AG04450 (cell line): ENCODE data around the gene ADAMTS3. TPM values are rescaled to one million over a fixed set of nuclear protein-coding genes. Genes with fewer than 3 reads are reported as not detected.

ENCODE experiments used
- CTCF ChIA-PET: fragments of 300-600, 350-600 bp; formaldehyde crosslinking; extraction: SDS; loops from one replicate; lab custom pipeline; 2022; ENCODE audit warnings: antibody characterized with exemption, inconsistent platforms; lab: Charles Lee
- POLR2A ChIA-PET: fragments of 350-600 bp; formaldehyde crosslinking; extraction: SDS; loops from one replicate; lab custom pipeline; 2021; ENCODE audit warnings: antibody characterized with exemption, inconsistent platforms; lab: Yijun Ruan, JAX
- DNase-seq: peaks from one replicate; pipeline ENCODE4 v3.0.0-alpha.2; 2011; ENCODE audit warnings: low read depth, low spot score
- H3K27ac ChIP-seq: one replicate; pipeline ENCODE4 v1.5.1; 2012; ENCODE audit warnings: low read depth, low read length, control low read depth
- H3K27me3 ChIP-seq: one replicate; pipeline ENCODE4 v1.6.0; 2012; ENCODE audit warnings: low read length; ENCODE audit not compliant: control insufficient read depth, insufficient read depth
- H3K4me3 ChIP-seq: 2 replicates; pipeline ENCODE4 v1.5.1; 2011; ENCODE audit warnings: mild to moderate bottlenecking, low read depth, low read length, control low read depth
- H3K9me3 ChIP-seq: 2 replicates; pipeline ENCODE4 v1.5.1; 2012; ENCODE audit warnings: low read length; ENCODE audit not compliant: control insufficient read depth, insufficient read depth
- polyA plus RNA-seq: library from polyadenylated mRNA; depleted of rRNA; stranded (reverse); fragments of >200 nt; gene quantifications from 2 replicates; pipeline ENCODE4 v1.2.3, GENCODE V29; 2011
- TF ChIP-seq, protein P1 (sequence below): IDR thresholded peaks from 2 replicates; pipeline ENCODE4 v1.5.1; 2011; ENCODE audit warnings: low read depth, low read length, control low read depth, inconsistent platforms

The ADAMTS3 gene
- polyA plus RNA-seq, 1 experiment: 0.77 TPM

DNA sequence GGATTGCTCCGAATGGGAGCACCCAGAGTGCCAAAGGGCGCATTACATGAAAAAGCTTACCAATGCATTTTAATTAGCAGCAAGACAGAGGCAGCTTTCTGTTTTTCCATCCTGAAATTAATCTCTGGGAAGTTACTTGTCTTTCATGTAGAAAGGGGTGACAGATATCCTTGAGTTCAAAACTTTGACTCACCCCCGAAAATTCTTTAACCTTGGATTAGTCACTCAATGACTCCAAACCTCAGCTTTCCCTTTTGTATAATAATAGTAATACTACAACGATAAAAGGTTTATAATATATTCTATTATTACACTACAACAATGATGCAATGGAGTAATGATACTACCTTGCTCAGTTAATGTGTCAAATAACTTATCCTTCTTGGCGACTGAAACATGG lies 126.3 kb downstream of the ADAMTS3 start:
- POLR2A ChIA-PET: no interaction called here
- Histone ChIP-seq H3K9me3 (no peaks in the 10 kb centered on the region), H3K27me3 (no peaks in the 10 kb centered on the region), H3K4me3 (no peak overlapping the region), H3K27ac (no peak overlapping the region)
- no peak for DNase-seq
- CTCF ChIA-PET: no interaction called here
- TF ChIP-seq, protein P1, sequence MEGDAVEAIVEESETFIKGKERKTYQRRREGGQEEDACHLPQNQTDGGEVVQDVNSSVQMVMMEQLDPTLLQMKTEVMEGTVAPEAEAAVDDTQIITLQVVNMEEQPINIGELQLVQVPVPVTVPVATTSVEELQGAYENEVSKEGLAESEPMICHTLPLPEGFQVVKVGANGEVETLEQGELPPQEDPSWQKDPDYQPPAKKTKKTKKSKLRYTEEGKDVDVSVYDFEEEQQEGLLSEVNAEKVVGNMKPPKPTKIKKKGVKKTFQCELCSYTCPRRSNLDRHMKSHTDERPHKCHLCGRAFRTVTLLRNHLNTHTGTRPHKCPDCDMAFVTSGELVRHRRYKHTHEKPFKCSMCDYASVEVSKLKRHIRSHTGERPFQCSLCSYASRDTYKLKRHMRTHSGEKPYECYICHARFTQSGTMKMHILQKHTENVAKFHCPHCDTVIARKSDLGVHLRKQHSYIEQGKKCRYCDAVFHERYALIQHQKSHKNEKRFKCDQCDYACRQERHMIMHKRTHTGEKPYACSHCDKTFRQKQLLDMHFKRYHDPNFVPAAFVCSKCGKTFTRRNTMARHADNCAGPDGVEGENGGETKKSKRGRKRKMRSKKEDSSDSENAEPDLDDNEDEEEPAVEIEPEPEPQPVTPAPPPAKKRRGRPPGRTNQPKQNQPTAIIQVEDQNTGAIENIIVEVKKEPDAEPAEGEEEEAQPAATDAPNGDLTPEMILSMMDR: no peak

DNA sequence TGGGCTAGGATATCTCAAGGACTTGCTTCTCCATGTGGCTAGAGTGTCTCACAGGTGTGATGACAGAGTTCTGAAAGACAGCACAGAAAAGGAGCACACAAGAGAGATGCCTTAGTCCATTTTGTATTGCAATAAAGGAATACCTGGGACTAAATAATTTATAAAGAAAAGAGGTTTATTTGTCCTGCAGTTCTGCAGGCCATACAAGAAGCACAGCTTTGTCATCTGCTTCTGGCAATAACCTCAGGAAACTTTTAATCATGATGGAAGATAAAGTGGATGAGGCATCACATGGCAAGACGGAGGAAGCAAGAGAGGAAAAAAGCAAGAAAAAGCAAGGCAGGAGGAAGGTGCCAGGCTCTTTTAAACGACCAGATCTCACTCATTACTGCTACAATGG lies 126.9 kb downstream of the ADAMTS3 start:
- TF ChIP-seq, protein P1: no peak
- no peaks in the 10 kb centered on the region for H3K9me3 ChIP-seq
- no peaks in the 10 kb centered on the region for H3K27me3 ChIP-seq
- POLR2A ChIA-PET: no interaction called here
- DNase-seq: no peak
- CTCF ChIA-PET: no interaction called here
- H3K4me3 ChIP-seq: no peak overlapping the region
- H3K27ac ChIP-seq: no peak overlapping the region

DNA sequence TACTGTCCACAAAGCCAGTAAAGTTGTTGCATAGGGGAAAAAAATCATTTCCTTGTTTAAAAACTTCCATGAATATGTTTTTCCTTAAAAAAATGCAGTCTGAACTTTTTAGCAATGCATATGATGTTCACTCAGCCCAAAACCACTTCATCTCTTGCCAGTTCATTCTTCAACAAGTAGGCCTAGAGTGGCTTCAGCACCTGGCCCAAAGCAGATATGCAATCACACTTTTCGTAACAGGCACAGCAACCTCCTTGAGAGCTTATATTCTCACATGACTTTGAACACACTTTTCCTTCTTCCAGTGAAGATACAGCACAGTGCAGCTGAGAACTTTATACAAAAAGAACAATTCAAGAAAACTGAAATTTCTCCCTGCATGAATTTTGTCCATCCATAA lies 128.6 kb downstream of the ADAMTS3 start:
- ChIA-PET POLR2A (no interaction called here), CTCF (no interaction called here)
- H3K27ac ChIP-seq: no peak overlapping the region
- H3K9me3 ChIP-seq: no peaks in the 10 kb centered on the region
- DNase-seq: no peak
- TF ChIP-seq, protein P1: no peak
- H3K4me3 ChIP-seq: no peak overlapping the region
- no peaks in the 10 kb centered on the region for H3K27me3 ChIP-seq

DNA sequence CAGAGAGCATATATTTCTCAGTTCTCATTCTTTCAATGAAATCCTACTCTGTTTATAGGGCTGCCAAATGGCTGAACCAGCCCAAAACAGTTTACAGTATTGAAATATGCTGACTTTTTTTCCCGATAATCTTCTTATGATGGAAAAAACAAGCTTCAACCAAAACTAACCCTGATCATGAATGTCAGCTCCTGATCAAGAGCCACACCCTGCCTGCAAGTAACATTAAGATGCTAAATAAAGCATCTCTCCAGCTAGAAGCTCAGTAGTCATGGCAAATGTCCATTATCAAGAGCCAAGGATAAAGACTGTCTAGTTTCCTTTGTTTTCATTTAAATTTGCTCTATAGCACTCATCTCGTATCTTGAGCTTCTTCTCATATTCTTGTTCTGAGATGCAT lies 136.0 kb downstream of the ADAMTS3 start:
- DNase-seq: no peak
- Histone ChIP-seq H3K4me3 (no peak overlapping the region), H3K27ac (no peak overlapping the region), H3K27me3 (no peaks in the 10 kb centered on the region), H3K9me3 (no peaks in the 10 kb centered on the region)
- TF ChIP-seq, protein P1: no peak
- ChIA-PET POLR2A (no interaction called here), CTCF (interaction anchor here (0.9 to 1.5 kb wide), 3 partner anchors 19 to 106 kb away, joined by 3 to 4 read pairs (median 4); no protein-coding TSS in a partner anchor)

DNA sequence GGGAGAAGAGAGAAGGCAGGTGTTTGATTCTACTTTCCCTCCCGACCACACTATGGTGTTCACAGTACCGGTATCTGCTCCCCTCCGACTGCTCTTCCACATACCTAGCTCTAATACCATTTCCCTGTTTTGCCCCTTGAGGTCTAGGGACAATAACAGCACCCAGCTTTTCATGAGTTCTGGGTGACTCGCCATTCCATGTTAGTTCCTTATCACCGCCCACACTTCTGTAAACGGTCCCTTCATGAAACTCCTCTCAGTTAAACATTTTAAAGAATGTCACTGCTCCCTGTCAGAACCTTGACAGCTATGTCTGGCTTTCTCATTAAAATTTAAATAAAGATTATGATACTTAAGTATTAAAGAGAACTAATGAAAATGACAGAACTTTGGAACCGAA lies 136.7 kb downstream of the ADAMTS3 start:
- POLR2A ChIA-PET: no interaction called here
- TF ChIP-seq, protein P1: no peak
- H3K27me3 ChIP-seq: no peaks in the 10 kb centered on the region
- H3K27ac ChIP-seq: no peak overlapping the region
- H3K4me3 ChIP-seq: no peak overlapping the region
- CTCF ChIA-PET: interaction anchor here (0.9 to 1.5 kb wide), 2 partner anchors 36 to 129 kb away, joined by 3 to 4 read pairs; no protein-coding TSS in a partner anchor
- no peak for DNase-seq
- no peaks in the 10 kb centered on the region for H3K9me3 ChIP-seq
